ENCODE data around the gene COMMD3.

The COMMD3 gene

DNA sequence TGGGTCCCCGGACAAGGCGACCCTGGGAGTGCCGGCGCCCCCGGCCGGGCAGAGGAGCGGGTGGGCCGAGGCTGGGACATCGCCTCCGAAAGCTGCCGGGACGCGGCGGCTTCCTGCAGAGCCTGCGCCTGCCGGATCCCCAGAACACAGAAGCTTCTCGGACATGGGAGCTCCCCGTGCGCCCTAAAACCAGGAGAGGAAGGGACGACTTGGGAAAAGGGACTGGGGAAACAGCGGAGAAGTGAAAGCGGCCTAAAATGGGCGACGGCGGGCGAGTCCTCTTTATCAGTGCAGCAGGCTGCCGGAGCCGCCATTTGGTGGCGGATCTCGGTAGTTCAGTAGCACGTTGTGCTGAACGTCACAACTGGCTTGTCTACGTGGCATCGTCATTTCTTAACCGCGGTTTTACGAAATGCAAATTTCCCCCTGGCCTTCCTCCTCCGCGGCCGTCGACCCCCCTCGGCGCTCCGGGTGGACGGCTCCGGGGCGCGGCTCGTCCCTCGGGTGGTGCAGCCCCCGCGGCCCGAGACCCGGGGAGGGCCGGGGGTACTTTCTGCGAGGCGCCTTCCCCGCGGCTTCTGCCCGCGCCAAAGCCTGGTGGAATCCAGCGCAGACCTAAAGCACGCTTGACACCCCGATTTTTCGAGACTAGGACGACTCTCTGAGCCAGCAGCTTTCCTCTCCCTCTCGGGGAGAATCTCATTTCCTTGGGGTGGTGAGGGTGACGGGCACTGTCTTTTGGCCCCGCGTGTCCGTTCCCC lies 19.2 kb downstream of the COMMD3 start:
- DNase-seq (ENCODE audit: low read depth): no peak
- TF ChIP-seq, protein P1, sequence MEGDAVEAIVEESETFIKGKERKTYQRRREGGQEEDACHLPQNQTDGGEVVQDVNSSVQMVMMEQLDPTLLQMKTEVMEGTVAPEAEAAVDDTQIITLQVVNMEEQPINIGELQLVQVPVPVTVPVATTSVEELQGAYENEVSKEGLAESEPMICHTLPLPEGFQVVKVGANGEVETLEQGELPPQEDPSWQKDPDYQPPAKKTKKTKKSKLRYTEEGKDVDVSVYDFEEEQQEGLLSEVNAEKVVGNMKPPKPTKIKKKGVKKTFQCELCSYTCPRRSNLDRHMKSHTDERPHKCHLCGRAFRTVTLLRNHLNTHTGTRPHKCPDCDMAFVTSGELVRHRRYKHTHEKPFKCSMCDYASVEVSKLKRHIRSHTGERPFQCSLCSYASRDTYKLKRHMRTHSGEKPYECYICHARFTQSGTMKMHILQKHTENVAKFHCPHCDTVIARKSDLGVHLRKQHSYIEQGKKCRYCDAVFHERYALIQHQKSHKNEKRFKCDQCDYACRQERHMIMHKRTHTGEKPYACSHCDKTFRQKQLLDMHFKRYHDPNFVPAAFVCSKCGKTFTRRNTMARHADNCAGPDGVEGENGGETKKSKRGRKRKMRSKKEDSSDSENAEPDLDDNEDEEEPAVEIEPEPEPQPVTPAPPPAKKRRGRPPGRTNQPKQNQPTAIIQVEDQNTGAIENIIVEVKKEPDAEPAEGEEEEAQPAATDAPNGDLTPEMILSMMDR (IDR thresholded peaks at IDR 0.05; ENCODE audit: control insufficient read depth, insufficient read depth, low read depth, low read length, missing control alignments): peak; percentile 6
- peak overlapping the region; percentile 42 for H3K4me3 ChIP-seq (ENCODE audit: control insufficient read depth, low read depth, low read length)

DNA sequence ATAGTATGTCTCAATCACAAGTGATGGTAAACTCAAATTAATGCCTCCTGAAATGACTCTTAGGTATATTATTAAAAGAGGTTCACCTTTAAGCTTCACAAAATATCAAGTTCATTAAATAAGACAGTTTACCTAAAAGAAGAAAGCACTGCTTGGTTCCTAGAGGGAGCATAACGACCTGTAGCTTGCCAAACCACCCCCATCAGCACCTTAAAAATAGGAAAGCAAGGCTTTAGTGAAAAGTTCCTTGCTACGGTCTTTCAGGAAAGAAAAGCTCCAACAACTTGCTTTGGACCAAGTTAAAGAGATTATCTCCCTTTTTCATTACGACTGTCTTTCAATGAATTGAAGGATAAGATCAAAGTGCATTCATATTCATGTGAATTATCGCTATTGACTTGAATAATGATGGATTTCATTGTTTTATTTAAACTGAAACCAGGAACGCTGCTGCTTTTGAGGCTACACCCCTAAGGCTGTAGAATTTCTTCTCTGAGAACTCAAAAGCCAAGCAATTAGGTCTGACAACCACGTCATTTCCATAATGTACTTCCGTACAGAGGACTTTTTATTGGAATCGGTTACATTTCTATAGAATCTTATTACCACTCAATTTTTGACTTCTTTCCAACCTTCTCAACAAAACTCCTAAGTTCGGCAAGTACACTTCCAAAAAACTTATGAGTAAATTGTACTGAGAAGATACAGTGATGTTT lies 22.2 kb downstream of the COMMD3 start:
- no peak overlapping the region for H3K4me3 ChIP-seq (ENCODE audit: control insufficient read depth, low read depth, low read length)
- no peak for DNase-seq (ENCODE audit: low read depth)
- TF ChIP-seq, protein P1 (IDR thresholded peaks at IDR 0.05; ENCODE audit: control insufficient read depth, insufficient read depth, low read depth, low read length, missing control alignments): no peak

DNA sequence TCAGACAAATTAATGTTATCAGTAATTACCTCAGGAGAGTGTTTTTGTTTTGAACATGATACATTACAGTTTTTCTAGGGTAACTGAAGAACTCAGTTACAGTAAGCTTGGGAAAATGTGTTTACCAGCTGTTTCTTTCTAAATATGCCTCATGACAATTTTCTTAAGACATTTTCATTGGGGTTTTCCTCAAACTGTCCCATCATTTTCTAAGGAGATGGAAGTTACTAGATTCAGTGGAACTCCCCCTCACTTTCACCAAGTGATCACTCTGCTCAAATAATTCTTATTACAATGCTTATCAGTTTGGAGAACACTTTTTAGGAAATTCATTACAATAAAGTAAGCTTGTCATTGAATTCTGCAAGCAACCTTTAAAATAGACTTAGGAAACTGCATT lies 22.7 kb downstream of the COMMD3 start:
- no peak for DNase-seq (ENCODE audit: low read depth)
- TF ChIP-seq, protein P1 (IDR thresholded peaks at IDR 0.05; ENCODE audit: control insufficient read depth, insufficient read depth, low read depth, low read length, missing control alignments): no peak
- no peak overlapping the region for H3K4me3 ChIP-seq (ENCODE audit: control insufficient read depth, low read depth, low read length)

DNA sequence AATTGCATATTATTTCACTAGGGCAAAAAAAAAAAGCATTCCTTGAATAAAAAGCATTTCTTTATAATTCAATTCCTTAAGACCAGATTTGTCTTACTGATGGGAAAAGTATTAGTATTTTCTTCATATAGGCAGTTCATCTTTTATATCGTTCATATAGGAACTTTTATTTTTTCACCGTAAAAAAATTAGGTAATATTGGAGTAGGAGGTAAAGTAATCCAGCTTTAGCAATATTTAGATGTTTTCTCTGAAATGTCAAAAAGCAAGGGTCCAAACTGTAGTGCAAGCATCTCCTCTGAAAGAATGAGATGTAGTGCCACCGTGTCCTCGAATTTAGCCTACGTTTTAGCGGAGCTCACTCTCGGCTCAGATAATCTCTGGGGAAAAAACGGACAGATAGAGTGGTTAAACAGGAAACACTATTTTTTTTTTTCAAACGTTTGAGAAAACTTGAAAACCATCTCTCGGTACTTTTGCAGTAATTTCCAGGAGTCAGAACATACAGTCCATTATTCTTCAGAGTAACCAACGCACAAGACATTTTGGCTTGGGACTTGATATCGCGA lies 23.7 kb downstream of the COMMD3 start:
- H3K4me3 ChIP-seq (ENCODE audit: control insufficient read depth, low read depth, low read length): no peak overlapping the region; the same call in 1 of the 2 replicates
- TF ChIP-seq, protein P1 (IDR thresholded peaks at IDR 0.05; ENCODE audit: control insufficient read depth, insufficient read depth, low read depth, low read length, missing control alignments): no peak
- DNase-seq (ENCODE audit: low read depth): no peak

DNA sequence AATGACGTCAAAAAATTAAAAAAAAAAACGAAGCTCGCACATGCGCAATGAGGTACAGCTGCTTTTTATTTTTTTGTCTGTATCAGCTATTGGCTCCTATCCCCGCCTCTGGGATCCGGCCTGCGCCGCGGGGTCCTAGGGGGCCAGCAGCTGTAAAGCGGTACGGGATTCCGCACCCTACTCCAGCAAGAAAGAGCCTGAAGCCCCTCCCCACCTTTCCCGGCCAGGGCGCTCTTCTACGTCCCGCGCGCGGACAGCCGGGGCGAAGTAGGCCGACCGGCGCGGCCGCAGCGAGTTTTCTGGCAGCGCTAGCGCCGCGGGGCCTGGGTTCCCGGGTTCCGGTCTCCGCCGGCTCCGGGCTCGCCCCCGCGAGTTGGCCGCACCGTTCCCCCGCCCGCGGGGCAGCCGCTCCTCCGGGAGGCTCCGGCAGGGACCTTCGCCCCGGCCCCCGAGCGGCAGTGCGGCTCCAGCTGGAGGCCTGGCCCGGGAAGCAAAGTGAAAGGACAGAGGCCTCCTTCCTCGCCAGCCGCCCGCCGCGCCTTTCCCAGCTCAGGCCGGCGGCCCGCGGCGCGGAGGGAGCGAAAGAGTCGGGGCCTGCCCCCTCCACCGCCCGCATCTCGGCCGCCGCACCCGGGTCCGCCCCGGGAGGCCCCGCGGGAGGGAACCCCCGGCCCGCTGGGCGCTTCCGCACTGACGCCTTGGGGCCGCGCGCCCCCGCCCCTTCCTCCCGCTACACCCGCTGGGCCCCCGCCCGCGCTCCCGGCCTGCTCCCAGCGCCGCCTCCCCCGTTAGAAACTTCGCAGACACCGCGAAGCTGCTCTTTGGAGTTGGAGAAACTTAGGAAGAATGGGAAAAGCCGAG lies 24.4 kb downstream of the COMMD3 start:
- DNase-seq (ENCODE audit: low read depth): no peak
- H3K4me3 ChIP-seq (ENCODE audit: control insufficient read depth, low read depth, low read length): peak overlapping the region; percentile 61
- TF ChIP-seq, protein P1 (IDR thresholded peaks at IDR 0.05; ENCODE audit: control insufficient read depth, insufficient read depth, low read depth, low read length, missing control alignments): no peak

Measured in AG09309 (cell line).